GM18499 (cell line): ENCODE results near the gene TAPT1.
"Not testable (repeated sequence)": the region's sequence is repeated elsewhere in the genome, so short reads cannot be mapped to it uniquely, and the experiment has no call there.

ENCODE experiments used
- ATAC-seq: cut with Tn5 transposase; IDR thresholded peaks from one replicate; pipeline ENCODE4 v1.9.1; 2021; ENCODE audit warnings: moderate number of reproducible peaks; ENCODE audit not compliant: insufficient read depth, unreplicated experiment

TAPT1 gene

DNA sequence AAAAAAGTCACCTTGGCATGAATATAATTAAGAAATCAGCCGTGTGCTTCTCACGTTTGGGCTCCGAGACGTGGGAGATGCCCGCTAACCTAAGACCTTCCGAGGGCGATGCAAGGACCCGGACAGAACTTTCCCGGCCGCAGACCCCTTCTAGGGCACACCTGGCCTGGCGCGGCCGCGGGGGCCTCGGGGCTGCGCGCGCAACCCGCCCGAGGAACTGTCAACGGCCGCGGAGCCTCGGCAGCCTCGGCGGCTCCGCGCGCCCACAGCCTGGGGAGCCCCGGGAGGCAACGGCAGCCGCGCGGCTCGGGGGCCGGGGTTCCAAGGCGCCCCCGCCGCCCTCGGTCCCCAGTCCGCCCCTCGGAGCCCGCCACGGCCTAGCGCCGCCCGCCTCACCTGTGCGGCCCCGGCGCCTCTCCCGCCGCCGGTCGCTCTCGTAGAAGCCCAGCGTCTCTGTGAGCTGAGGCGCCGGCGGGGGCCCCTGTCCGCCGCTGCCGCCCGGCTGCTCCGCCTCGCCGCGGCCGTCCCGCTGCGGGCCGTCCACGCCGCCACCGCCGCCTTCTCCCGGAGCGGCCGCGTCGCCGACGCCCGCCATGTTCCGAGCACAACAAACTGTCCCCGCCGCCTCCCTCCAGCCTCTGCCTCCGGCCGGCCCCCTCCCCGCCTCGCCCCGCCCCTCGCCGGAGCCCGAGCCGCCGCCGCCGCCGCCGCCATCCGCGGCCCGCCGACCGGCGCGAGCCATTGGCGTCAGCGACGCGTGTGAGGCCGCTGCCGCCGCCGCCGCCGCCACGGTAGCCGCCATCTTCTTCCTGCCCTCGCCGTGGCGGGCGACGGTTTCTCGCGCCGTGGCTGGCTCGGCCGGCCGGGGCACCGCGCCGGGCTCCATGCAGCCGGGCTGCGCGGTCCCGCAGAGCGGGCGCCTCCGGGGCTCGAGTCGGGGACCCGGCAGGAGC lies at the start of gene TAPT1:
Gene TAPT1 (minus strand): TSS at position 609 of the 953 bp plus-strand sequence. CDS start 14 bp downstream, at position 595.
- no peak for ATAC-seq

- no peak for ATAC-seq
Measured at GRCh38 chr4:16271411-16271810, 45.1 kb upstream of the TAPT1 start.

- ATAC-seq, result no peak
Measured at GRCh38 chr4:16270454-16271328, 44.4 kb upstream of the TAPT1 start.

- not testable (repeated sequence) for ATAC-seq
Measured at GRCh38 chr4:16269742-16270453, 43.6 kb upstream of the TAPT1 start.

GRCh38 chr4:16269240-16269639 lies 43.0 kb upstream of the TAPT1 start:
- ATAC-seq, result no peak

- ATAC-seq, result no peak
Measured at GRCh38 chr4:16268290-16268689, 42.0 kb upstream of the TAPT1 start.

- no peak for ATAC-seq
Measured at GRCh38 chr4:16267639-16268038, 41.4 kb upstream of the TAPT1 start.

DNA sequence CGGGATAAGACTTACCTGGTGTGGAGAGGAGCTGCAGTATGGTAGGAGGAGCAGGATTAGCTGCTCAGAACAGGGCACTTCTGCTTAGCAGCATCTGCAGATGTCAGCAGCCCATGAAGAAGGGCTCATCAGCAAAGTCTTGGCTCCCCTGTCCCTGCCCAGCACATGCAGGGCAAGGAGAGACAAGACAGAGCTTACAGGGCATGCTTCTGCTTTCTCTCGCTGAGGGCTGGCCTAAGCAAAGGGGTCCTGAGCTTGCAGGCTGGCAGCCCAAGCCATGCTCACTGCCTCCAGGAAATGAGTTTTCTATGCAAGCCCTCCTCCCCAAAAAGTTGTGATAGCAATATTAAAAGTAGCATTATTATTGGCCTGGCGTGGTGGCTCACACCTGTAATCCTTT lies 39.5 kb upstream of the TAPT1 start:
- no peak for ATAC-seq

GRCh38 chr4:16264798-16265197 lies 38.5 kb upstream of the TAPT1 start:
- no peak for ATAC-seq

DNA sequence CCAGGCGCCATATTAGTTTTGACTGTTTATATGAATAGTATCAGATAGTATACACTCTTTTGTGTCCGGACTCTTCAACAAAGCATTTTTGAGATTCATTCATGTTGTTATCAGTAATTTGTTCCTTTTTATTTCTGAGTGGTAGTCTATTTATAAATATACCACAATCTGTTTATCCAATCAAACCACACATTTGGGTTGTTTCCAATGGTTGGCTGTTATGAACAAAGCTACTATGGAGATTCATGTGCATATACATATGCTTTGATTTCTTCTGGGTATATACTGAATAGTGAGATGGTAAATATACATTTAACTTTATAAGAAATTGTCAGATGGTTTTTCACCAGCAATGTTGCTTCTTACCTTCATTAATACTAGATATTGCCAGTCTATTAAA lies 36.8 kb upstream of the TAPT1 start:
- ATAC-seq, result no peak

- no peak for ATAC-seq
Measured at GRCh38 chr4:16262188-16262587, 35.9 kb upstream of the TAPT1 start.

DNA sequence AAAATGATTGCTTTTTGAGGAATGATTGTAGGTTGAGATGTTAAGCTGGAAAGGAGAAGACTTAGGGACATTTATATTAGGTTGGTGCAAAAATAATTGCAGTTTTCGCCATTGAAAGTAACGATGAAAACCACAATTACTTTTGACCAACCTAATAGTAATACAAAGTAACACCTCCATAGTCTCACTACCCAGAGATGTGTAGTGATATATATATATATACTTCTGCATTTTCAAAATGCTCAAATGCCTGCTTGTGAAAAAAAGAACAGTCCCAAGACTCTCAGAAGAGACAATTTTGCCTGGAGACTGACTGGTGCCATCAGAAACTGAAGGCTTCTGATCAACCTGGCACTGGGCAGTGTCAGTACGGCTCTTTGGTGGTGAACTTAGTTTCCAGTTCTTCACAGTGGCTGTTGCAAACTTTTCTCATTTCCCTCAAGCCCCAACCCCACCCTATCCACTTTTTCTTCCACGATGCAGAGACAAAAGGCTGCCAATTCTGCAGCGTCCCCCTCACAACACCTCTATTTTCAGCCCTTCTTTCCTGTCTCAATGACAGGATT lies 35.1 kb upstream of the TAPT1 start:
- ATAC-seq, result no peak

DNA sequence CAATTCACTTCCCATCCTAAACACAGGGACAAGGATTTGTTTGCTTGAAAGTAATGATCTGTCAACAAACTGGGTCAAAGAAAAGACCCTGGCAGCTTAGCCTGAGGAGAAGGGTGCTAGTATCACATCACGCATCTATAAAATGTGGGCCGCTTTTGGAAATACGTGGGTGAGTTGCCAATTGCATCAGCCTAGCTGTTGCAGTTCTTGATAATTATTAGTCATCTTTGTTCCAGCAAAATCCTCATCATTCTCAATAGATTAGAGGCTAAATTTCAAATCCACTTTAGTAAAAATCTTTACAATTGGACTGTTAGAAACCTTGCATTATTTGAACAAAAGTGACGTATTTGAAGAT lies 33.6 kb upstream of the TAPT1 start:
- ATAC-seq, result no peak

DNA sequence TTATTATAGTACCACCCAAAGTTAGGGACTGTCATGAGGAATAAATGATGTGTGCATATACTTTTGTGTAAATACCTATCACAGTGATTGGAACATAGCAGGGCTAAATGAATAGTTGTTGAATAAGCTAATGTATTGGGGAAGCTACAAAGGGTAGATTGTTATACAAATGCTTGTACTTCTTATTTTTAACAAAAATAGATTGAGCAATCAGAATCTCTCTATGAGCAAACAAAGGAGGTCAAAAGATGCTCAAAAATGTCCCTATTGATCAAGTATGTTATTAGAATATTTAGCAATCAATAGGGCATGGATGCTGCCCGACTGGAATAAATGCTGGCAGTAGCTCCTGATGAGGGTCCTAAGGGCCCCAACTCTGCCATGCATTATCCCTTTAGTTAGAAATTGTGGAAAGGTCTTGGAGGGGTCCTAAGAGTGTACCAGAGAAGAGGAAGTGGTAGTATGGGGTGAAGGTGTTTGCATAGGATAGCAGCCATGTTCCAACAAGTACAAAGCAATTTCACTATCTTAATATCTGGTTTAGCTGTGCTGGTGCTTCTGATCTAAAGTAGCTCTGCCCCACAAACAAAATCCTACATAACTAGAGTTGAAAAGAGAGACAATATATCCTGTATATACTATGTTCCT lies 33.1 kb upstream of the TAPT1 start:
- ATAC-seq, result no peak

DNA sequence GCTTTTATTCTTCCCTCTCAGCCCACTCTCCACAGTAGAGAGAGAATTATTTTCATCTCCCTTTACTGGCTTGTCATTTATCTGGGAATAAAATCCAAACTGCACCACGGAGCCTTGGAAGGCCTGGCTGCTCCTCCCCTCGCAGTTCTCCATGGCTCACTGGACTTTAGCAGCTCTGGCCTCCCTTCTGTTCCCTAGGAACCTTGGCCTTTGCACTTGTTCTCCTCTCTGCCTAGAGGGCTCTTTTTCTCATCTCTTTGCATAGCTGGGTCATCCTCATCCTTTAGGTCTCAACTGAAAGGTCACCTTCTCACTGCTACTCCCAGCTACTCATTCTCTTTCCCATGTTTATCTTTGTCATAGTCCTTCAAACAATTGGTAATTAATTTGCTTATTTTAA lies 31.3 kb upstream of the TAPT1 start:
- ATAC-seq, result no peak

DNA sequence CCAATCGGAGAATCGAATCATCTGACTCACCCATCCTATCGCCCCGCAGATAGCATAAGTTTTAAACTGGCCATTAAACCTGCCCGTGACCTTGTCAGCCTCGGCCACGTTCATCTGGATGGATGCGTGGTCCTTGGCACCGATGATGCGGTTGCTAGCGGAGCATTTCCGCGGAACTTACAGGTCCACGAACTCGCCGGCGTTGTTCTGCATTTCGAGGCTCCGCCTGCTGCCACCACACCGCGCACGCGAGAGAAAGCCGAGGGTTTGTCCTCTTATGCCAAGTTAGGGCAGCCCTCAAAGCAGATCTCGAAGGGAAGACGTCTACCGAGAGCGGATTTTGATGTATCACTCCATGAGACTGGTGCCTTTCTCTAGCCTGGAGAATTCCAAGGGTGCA lies 30.1 kb upstream of the TAPT1 start:
- ATAC-seq, result no peak

GRCh38 chr4:16255730-16256129 lies 29.5 kb upstream of the TAPT1 start:
- ATAC-seq, result no peak

DNA sequence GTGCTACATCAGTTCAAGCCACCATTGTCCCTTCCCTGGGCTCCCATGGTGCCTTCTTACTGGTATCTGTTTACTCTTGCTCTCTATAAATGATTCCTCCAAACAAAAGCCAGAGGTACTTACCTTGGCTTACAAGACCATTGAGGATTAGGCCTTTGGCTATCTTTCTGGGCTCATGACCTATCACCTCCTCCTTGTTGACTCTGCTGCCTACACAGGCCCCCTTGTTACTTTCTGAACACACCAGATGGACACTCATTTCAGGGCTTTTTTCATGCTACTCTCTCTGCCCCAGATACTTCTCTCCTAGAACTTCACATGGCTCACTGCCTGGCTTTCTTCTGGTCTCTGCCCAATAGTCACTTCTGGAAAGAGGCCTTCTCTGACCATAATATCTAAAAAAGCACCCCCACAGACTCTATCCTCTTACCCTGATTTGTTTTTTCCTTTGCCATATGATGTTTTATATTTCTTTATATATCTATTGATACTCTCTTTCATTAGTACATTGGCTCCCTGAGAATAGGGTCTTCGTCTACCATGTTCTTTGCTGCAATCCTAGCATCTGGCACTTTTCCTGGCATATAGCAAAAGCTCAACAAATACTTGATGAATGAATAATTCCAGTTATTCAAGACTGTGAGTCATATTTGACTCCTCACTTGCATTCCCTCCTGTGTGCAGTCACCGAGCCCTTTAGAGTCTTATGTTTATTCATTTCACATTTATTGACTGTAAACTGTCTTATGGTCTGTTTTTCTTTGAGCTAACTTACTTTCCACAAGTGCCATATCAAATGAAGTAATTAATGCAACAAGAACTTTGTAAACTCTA lies 27.1 kb upstream of the TAPT1 start:
- ATAC-seq, result no peak
